IPS-NIHi7 (cell line): Measurements from ENCODE around the gene CYP19A1.
A peak's percentile ranks its signal among the peaks of the same experiment; 100 is the strongest.
"Not testable (repeated sequence)": the region's sequence is repeated elsewhere in the genome, so short reads cannot be mapped to it uniquely, and the experiment has no call there.

ENCODE experiments used
- DNase-seq: peaks from one replicate; pipeline ENCODE4 v3.0.0; 2012; ENCODE audit warnings: mixed read lengths; ENCODE audit errors: extremely low spot score

The CYP19A1 gene

DNA sequence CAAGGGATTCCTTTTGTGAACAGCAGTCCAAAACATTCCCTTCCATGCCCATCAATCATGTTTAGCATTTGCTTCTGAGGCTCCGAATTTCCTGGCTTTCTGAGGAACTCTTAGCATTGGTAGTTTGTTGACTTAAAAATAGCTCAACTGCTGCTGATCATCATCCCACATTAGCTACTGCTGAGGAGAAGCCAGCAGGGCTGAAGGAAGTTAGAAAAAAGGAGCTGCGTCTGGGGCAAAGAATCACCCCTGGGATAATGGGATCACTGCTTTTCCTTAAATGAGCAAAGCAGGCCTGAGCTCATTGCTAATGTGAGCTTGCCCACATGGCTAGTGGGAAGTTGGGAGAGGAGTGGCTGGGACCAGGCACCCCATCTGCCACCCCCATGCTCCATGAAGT lies 39.8 kb downstream of the CYP19A1 start:
- no peak for DNase-seq

DNA sequence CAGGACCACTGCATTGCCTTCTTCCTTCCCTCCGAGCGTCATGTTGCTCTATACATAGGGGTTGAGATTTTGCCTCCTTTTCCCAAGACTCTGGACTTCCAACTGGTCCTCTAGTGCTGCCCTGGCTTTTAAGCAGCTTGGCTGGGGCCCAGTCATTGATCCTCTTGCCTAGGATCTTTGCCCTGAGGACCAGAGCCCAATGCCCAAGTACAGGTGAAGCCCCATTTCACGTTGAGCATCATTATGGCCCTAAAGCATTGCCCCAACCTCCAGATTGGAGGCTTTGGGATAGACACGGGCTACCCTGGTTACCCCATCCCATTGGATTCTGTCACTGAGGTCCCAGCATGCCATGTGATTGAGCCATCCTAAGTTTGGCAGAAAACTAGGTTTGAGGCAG lies 47.7 kb downstream of the CYP19A1 start:
- DNase-seq = no peak

DNA sequence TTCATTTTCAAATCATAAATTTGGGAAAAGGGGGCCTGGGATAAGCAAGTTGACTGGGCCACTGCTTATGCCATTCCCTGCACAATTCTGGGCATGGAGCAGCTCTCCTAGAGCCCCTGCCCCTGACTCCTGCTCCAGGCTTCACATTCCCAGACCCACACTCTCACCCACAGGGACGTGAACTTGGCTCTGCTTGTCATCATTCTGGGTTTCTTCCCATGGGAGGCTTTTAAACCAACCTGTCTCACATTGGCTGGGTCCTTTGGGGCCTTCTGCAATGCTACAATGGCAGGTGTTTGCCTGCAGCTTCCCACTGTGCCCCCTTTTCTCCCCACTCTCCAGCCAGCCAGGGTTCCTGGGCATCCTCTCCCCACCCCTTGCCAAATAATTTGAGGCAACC lies 49.1 kb downstream of the CYP19A1 start:
- no peak for DNase-seq

DNA sequence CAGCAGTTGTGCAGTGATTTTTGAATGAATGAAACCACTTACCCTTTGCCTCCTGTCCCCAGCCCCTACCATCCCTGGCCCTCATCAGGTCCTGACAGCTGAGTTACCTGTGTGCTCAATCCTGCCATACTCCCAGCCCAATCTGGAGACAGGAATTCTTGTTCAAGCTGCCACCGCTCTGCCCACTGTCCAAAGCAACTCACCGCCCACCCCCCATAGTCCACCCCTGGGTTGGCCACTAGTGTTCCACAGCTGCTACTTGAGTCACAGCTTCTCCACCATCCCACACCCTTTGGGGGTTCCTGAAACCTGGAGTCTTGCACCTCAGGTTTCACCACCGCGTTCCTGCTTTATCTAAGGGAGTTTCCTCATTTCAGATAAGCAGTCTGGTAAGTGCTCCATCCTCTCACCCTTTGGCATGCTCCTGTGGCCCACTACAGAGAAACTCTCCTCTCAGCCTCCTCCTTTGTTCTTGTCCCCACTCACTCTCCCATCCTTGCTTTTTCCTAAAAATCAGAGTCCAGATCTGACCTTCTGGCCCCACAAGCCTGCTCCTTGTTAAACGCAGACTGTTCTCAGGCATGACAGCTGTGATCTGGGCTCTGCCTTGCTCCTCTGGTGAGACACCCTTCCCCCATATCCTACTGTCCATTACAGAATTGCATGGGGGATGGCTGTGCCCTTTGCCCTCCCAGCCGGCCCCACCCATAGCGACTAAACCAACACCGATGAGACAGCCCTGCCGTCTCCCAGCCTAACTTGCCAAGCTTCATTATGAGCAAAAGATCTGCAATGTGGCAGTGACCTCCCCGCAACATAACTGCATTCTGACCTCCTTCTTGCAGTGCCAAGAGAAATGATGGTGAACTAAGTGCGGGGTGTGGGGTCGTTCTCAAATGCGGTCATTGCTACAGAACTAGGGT lies 50.0 kb downstream of the CYP19A1 start:
- no peak for DNase-seq

DNA sequence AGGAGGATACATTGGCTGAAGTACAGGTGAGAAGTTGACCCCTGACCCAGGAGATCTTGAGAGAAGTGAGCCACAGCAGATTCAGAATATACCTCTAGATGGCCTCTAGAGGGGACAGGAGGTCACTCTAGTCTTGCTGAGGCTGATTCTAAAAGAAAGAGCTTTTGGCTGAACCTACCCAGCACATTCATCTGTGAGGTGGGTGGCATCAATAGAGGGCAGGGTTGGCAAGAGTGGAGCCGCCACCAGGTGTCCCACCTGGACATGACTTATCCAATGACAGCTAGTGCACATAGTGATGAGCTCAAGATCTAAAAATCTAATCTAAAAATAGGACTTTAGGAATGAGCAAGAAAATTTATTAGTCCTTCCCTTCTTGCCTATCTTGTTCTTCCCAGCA lies 51.6 kb downstream of the CYP19A1 start:
- peak; percentile 42 for DNase-seq

DNA sequence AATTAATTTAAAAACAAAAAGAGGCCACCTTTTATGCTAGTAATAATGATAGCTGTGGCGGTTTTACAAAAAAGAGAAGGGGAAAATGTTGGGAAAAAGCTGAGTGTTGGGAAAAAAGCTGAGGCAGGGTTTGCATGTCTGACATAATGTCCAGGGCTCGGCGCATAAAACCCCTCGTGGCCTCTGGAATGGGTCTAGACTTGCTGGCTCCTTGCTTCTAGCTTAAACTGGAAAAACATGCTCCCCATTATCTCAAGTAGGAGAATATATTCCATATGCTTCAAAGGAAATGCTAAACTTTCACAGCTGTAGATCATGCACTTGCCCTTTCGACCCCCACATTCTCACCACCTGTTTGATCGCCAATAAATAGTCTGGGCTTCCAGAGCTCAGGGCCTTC lies 53.0 kb downstream of the CYP19A1 start:
- DNase-seq = no peak

DNA sequence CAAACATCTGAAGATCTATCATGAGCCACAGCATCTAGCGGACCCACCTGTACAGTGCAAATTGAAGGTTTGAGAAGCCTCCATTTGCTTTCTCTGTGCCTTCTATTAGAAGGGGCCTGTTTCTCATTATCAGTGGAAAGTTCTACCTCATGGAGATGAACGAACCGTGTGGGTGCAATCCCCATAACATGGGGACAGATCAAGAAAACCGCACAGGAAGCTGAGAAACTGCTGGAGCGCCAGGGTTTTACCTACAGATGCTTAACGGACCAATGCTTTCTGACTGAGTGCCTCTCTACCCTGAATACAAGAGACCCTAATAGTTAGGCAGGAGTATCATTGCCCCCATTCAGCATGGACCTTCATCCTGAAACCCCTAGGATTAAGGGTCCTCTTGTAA lies 53.5 kb downstream of the CYP19A1 start:
- DNase-seq = no peak

DNA sequence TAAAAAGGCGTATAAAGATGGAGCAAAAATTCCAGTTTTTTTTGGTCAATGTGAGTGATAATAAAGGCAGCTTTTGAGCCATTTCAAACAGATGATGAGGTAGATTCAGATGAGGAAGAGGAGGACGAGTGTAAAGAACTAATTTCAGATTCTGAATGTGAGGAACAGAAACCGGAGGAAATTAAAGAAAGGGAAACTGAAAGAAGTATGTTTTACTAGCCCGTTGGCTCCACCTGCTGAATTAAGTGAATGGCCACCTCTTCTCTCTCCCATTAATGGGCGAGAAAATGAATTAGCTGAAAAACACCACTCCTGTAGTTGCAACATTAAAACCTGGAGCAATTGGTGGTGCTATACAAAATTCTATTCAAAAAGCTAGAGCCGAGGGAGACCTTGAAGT lies 55.4 kb downstream of the CYP19A1 start:
- DNase-seq = no peak

DNA sequence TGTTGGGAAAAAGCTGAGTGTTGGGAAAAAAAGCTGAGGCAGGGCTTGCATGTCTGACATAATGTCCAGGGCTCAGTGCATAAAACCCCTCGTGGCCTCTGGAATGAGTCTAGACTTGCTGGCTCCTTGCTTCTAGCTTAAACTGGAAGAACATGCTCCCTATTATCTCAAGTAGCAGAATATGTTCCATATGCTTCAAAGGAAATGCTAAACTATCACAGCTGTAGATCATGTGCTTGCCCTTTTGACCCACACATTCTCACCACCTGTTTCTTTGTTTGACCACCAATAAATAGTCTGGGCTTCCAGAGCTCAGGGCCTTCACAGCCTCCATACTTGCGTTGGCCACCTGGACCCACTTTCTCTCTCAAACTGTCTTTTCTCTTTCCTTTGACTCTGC lies 56.2 kb downstream of the CYP19A1 start:
- not testable (repeated sequence) for DNase-seq

DNA sequence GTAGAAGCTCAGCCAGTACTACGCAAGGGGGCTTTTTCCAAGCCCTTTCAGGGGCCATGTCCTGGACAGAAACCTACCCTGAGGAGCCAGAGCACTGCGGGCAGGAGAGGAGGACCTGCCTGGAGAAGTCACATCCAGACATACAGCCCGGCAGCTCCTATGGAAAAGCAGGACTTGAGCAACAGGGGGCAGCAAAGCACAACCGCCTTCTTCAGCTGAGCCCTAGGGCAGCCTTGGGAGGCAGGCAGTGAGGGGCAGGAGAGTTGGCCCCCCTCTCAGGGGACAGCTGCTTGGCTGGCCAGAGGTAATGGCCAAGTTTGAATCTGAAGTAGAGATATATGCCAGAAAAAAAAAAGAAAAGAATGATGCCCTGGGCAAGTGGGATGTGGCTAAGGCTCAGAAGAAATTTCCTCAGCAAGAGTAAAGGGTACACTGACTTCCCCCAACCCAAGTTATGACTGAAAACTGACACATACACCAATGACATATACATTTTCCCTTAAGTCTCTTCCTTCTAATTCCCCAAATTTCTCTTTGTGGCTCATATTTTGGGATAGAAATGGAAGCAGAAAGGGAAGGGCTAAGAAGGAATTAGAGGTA lies 56.9 kb downstream of the CYP19A1 start:
- peak; percentile 84 for DNase-seq

DNA sequence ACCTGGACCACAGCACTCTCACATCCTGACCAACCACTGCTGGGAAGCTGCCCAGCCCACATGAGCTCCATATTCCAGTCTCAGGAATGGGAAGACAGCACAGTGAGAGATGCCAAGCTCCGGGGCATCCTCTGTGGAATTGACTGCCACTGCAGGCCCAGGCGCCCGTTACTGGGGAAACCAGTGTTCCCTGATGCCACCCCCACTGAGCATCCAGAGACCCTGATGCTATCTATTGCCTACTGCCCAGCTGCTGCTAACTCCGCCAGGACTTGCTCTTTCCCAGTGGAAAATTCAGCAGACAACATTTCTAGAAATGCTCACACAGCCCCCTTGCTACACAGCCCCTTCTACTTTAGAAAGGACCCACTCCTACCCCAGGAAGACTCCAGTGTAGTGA lies 57.6 kb downstream of the CYP19A1 start:
- no peak for DNase-seq

DNA sequence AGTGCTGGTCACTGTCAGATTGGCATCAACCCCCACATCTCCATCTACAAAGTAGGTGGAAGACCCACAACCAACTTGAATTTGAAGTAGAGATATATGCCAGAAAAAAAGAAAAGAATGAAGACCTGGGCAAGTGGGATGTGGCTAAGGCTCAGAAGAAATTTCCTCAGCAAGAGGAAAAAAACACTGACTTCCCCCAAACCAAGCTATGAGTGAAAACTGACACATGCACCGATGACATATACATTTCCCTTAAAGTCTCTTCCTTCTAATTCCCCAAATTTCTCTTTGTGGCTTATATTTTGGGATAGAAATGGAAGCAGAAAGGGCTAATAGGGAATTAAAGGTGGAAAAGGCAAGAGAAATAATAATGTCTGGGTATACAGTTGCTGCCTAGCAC lies 59.0 kb downstream of the CYP19A1 start:
- no peak for DNase-seq

DNA sequence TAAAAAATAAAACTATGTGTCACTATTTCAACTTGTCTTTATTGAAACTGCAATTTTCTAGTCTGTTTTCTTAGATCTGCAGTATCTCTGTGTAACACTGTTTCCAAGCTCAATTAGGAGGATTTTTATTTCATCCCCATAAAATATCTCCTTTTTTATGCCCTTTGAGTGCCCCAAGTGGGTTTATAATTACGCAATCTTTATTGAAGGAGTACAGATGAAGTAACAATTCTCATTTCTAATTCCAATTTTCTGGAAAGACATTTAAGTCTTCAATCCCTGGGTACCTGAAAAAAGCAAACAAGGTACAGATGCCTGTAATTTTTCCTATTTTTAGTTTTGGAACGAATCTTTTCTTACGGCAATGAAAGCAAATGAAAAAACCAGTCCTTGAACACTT lies 61.3 kb downstream of the CYP19A1 start:
- DNase-seq = no peak

DNA sequence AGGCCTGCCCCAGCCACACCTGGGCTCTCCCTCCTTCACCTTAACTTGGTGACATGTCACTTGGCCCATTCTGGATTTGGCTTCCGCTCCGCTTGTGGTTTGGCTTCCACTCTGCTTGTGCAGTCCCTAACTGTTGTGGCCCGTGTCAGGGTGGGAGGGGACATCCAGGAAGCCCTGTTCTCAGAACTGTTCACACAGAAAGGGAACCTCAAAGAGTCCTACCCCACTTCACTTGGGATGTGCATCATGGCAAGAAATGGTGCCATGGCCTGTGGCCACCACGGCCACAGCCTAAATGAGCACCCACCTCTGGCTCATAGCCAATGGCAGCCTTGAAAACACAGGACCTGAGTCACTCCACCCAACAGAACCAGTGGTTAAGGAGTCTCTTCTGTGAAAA lies 63.4 kb downstream of the CYP19A1 start:
- DNase-seq = no peak

DNA sequence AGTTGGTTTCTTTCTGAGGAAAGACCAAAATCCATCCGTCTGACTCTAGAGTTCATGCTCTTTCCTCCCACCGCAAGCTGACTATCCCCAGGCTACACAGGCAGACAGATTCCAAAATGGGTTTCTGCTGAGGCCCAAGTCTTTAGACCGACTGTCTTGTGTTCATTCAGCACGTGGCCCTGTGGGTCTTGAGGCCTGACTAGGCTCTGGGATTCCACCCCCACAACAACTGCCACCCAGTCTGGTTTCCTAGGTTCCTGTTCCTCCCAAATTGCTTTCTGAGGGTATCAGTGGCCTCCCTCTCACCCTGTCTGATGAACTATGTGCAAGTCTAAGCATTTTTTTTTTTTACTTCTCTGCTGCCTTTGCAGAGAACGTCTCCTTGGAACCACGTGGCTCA lies 67.7 kb downstream of the CYP19A1 start:
- DNase-seq = no peak

DNA sequence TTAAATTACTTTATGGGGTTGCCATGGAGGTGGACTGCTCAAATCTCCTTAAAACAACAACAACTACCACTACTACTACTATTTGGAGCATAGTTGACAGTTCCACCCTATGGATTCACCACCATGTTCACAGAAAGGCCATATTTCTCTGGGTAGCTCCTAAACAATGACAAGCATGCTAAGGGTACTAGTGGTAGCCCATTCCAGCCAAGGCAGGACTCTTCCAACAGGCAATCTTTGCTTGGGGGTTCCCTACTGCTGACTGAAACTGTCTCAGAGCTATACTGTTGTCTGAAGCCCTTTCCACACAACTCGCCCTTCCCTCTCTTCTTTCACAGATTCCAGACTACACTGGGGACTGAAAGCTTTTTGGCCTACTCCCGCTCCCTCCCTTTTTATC lies 68.9 kb downstream of the CYP19A1 start:
- DNase-seq = no peak

DNA sequence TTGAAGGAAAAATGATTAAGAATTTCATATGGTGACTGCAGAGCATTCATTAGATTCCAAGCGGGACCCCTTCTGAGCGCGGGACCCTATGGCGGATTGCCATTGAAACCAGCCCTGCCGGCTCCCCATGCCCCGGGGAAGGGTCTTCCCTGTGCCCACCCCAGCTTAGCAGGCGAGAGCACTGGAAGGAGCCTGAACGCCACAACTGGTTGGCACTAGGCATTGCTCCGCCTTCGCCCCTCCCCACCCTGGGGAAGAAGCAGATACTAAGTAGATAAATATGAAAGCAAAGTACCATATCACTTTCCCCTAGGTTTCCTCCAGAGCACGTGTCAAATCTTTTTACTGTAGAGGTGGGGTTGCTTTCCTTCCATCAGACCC lies 70.7 kb downstream of the CYP19A1 start:
- peak; percentile 46 for DNase-seq

DNA sequence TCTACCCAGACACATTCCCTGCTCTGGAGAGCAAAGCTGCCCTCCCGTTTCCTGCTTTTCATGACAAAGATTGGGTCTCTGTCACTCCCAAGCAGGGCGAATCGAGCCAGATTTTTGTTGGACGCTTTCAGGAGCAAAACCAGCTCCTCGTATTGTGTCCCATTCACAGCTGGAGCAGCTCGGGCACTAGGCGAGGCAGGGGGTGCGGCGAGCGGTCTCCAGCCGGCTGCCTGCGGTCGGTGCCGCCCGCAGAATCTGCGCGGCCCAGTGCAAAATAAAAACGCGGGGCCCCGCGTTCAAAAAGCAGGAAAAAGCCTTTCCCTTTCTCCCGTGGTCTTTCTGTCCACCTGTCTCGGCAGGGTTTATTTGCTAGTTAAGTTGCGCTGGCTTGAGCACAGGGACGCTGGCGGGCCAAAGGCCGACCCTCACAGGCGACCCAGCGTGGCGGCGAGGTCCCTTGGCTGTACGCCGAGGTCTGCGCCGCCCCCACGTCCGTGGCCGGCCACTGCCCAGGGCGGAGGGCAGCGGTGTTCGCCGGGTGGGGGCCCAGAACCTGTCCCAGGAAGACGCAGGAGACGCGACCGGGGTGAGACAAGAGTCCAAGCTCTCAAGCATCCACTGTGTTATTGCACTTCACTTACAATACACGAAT lies 71.2 kb downstream of the CYP19A1 start:
- DNase-seq = peak; percentile 37

DNA sequence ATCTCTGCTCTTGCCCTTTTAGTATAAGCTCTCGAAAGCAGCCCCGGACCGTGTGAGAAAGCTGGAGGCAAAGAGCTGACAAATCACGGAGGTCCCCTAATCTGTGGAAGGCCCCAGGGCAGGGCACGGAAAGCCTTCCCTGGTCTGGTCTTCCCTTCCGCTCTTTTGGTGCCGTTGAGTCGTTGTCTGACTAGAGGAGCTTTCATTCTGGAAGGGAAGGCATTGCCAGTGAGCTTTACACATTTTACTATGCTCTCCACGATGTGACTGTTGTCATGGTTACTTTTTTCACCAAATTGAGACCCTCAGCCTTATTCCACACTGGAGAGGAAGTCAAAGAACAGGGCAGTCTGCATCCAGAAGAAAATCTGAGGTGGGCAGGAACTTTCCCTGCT lies 71.7 kb downstream of the CYP19A1 start:
- DNase-seq = no peak

DNA sequence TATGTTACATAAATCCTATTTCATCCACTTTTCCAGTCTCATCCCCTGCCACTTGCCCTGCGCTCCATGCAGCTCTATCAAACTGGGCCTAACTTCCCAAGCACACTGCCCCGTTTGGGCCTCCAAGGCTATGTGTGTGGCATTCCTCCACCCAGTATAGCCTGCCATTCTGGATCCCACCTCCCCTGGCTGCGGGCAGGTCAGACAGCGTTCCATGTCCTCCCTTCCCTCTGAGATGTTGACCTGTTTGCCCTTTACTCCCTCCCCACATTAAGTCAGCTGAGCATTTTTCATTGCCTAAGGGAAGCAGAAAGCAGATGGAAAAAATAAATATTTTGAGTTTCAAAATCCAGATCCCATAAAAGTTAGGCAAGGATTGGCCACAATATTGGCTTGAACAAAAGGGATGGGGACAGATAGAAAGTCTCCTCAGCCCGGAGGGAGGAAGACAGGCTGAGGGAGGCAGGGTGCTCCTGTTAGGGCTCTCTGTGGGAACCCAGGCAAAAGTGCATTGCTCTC lies 73.3 kb downstream of the CYP19A1 start:
- no peak for DNase-seq

DNA sequence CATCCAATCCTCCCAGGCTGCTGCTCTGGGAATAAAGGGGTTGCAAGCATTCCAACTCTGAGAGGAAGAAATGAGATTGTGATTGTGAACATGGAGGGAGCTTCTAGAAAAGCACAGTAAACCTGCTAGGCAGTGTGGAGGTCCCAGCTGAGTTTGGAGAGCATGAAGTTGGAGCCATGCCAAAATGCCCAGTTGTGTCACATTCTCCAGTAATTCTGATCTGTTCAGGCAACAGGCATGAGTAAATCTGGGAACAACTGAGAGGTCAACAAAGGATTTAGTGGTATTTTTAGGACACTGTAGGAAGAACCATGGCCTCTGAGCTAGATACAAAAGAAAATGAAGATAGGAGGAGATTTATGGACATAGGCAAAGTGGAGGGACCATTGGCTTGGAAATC lies 74.7 kb downstream of the CYP19A1 start:
- no peak for DNase-seq

DNA sequence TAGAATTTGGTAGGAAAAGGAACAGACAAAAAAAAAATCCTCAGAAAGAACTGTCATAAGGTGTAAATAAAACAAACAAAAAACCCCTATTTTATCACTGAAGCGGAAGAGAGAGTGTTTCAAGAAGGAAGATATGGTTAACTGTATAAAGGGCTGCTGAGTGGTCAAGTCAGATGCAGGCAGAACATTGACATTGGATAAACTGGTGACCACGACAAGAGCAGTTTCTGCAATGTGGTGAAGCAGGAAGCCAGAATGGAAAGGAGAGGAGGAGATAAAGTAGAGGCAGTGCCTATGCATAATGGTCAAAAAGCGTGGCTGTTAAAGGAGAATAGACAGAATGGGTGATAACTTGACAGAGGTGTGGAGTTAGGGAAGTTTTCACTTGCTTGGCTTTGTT lies 75.3 kb downstream of the CYP19A1 start:
- DNase-seq = no peak

DNA sequence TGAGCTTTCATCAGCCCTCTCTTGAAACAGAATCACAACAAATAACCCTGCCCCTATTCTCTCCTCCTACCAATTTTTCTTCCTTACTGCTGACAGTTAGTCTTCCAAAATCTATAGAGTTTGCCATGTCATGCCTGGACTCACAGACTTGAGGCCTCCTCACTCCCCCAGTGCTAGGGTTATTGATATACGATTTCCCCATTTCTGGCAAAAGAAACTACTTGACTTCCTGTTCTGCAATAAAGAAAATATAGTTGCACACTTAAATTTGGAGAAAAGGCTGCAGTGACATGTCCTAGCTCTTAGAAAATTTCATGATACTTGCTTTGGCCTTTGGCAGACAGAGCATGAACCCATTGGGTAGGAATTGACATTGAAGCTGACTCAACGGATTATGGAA lies 75.9 kb downstream of the CYP19A1 start:
- DNase-seq = no peak
